Ecto neural progenitor cell (in vitro differentiated cells): Measurements from ENCODE around the gene LELP1.
"Not testable (repeated sequence)": the region's sequence is repeated elsewhere in the genome, so short reads cannot be mapped to it uniquely, and the experiment has no call there.

ENCODE experiments used
- DNase-seq: peaks from one replicate; pipeline ENCODE4 v3.0.0-alpha.2; 2018; ENCODE audit warnings: low spot score

LELP1 gene

DNA sequence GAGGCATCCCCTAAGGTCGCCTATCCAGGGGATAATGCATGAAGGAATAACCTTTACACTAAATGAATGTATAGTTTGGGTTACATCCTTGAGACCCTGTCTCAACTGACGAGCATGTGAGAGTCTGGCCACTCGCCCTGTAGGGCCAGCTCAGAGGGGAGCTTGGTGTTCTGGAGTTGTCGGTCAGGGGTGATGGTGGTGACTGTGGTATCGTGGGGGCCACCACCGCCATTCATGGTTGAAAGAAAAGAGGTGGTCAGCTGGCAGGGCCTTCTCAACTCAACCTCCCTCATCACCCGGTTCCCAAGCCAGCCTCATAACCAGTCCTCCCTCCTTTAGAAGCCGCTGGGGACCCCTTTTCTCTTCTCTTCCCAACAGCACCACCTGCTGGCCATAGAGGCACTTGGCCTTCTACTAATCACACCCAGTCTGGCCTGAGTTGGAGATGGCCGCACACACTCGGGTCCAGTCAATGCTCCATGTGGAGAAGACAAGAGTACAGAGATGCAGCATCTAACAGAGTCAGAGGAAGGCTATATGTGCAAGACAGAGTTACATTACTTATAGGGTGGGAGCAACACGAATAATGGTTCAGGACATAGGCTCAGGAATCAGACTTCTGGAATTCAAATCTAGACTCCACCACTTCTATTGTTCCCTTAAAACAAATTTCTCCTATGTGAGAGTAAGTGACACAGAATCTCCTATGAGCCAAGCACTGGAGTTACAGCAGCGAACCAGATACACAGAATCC is 26.0 kb downstream of the LELP1 start:
- DNase-seq = not testable (repeated sequence)

DNA sequence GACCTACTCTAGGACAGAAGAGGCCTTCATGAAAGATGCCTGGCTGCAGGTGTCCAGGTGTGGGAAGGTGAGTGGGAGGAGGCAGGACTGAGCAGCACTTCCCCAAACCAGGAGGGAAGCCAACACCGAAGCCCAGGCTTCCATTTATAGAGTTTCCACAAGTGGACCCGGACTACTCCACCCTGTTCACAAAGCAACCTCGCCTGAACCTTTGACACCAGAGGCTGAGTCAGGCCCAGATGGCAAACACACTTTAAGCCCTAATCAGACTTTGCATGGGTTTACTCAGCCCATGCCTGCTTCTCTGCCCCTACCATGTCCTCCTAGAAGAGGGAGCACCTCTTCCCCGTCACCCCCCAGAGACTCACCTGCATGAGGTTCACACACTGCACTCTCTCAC is 28.1 kb downstream of the LELP1 start:
- DNase-seq = no peak

DNA sequence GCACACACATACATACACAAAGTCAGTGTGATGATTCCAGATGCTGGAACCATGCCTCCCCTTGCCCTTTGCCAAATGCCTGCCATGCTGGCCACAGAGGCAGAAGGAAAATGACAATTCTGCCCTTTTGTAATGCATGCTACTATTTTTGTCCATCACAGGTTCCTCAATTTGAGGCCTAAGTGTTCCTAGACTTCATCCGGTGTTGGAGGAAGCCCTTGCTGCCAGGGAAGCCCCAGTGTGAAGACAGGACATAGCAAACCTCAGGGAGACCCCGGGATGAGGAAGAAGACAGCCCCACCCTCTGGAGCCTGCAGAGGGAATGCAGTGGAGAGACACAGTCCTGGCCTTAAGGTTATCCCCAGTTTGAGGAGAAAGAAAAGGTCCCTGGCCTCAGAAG is 28.6 kb downstream of the LELP1 start:
- no peak for DNase-seq

DNA sequence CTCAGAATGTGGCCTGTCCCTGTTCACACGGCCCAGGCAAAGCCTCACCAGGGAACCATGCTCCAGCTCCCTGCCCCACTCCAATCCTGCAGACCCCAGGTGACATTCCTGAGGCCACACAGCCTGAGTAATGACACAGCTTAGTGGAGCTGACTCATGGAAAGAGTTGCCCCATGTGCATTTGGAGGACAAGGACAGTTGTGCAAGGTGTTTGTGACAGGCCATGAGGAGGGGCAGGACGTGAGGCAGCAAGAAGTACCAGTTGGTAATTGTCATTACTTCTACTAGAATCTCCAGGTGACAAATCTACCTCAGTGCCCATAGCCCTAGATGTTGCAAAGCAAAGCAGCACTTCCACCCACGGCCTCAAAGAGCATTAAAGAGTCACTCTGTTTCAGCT is 29.3 kb downstream of the LELP1 start:
- no peak for DNase-seq

DNA sequence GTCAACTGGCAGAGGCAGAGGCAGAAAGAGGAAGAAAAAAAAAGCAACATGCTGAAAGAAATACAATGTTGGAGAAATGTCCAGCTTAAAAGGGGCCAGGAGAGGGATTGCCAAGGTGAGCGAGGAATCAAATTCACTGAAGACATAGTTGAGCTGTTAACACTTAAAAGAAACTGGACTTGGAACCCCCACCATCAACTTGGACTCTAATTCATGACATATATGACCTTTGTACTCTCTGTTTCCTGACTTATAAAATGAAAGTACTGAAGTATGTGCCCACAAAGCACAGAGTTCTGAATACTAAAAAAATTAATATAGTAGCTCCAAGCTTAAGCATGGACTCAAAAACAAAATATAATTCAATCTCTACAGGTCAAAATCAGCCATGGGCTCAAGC is 30.2 kb downstream of the LELP1 start:
- DNase-seq = no peak

DNA sequence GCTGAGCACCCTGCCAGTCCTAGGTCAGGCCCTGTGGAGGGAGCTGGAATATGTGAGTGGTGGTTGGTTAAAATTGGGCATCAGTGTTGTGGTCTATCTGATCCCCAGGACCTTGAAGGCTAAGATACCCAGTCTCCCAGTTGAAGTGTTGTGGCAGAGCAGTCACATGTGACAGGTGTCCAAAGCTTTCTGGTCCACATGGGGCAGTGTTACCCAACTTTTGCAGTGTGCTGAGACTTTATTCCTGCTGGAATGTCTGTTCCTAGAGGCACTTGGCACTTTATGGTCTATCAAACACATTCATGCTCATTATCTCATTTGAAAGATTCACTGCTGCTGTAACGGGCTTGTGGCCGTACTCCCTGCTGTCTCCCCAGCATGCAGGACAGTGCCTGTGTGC is 35.3 kb downstream of the LELP1 start:
- DNase-seq = no peak

DNA sequence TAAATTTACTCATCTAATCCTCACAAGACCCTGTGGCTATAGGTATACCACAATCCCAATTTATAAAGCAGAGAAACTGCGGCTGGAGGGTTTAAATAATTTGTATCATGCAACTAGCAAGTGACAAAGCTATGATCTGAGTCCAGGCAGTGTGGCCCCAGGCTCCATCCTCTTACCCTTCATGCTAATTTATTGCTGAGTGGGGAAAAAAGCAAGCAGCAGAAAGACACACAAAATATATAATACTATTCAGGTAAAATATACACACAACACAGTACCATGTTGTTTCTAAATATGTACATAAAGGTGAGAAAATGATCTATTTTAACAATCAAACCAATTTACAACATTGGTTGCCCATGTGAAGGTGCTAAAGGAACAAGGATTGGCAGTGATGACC is 38.9 kb downstream of the LELP1 start:
- DNase-seq = no peak

DNA sequence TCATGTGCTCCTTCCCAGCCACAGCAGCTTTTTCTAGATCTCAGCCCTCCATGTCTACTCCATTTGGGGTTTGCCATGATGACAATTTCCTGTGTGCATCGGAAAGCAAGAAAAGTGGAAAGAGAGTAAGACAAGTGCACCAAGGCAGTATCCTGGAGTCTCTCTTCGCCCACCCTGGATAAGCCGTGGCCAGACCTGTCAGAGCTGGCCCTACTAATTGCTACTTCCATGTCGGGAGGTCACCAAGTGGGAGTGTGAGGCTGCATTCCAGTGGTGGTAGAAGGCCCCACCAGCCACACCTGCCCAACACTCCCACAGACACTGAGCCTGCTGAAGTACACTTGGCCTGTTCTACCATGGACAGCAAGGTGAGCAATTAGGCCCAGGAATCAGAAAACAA is 42.2 kb downstream of the LELP1 start:
- no peak for DNase-seq

DNA sequence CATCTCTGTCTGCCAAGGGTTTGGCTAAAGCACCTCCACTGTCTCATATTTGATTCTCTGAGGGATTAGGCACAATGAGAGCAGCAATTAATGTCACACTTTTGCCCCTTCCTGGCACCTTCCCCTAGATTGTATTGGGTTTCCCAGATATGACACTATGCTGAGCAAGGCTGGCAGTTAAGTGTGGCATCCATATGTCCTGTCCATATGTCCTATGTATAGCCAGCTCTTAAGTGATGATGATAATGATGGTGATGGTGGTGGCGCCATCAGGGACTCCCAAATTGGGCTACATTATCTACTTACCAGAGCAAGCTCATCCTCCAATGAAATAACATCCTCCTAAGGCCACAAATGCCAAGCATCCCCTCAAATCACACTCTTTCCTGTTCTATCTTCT is 42.8 kb downstream of the LELP1 start:
- DNase-seq = no peak

DNA sequence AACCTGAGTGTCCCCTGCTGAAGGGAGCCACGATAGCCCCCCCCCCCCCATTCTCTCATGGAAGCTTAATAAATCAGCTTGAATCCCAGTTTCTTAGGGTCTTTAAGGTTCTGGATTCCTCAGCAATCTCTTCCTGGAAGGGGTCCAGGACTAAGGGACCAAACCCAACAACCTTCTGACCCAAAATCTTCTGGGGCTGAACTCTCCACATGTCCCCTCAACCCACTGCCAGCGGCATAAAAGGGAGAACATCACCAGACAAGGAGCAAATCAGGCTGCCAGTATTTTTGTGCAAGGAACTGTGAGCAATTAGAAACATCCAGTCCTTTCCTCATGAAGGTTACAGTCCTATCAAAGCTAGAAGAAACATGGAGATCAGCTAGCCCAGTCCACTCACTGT is 43.6 kb downstream of the LELP1 start:
- DNase-seq = no peak

DNA sequence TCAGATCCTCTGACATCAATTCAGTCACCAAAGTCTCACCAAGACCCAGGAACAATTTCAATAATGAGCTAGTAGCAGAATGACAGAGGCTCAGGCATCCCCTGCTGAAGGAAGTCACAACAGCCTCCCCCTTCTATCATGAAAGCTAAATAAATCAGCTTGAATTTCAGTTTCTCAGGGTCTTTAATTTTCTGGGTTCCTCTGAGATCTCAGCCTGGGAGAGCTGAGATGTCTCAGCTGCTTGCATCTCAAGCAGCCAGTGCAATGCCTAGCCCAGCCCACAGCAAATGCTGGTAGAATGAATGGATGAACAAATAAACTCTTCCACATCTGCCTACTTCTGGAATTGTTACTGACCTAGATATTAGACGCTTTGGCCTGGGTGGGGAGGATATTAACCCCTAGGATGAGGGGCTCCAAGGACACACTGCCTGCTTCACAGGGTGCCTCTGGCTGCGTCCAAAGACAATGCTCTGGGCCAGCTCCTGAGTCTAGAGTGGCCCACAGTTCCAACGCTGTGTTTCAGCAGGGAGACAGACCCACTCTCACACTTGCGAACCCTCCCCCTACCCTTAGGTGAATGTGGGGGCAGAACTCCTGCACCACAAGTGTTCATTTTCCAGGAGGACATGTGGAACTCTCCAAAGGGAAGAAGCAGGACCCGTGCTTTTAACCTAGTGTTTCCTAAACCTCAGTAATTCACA is 45.1 kb downstream of the LELP1 start:
- no peak for DNase-seq

DNA sequence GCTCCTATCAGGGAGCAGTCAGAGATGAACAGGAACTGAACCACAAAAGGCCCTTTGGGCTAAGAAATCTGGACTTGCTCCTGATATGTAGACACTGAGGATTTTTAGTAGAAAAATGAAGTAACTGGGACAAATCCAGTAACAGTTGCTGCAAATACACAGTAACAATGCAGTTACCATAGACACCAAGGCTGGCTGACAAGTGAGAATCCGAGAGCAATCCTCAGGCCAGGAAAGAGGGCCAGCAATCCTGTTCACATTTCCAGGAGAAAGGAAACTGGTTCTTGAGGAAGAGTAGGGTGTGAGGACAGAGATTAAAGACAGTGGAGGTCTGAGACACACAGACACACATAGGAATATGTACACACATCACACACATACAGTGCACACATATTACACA is 46.9 kb downstream of the LELP1 start:
- DNase-seq = no peak

DNA sequence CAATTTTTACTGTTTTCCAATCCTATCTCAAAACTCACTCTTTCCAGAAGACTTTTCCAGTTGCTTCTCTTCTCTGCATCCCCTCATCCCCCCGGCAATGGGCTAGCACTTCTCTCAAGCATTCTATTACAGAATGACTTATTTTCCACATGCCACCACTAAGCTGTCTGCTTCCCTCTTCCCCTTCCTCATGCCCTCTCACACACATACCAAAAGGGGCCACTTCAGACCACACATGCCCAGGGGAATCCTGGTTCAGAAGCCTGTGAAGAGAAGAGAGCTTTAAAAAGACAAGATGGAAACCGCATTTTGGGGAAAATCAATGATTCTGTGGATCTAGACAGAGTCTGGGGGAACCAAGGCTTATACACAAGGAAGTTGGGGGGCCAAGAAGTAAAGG is 47.9 kb downstream of the LELP1 start:
- no peak for DNase-seq

DNA sequence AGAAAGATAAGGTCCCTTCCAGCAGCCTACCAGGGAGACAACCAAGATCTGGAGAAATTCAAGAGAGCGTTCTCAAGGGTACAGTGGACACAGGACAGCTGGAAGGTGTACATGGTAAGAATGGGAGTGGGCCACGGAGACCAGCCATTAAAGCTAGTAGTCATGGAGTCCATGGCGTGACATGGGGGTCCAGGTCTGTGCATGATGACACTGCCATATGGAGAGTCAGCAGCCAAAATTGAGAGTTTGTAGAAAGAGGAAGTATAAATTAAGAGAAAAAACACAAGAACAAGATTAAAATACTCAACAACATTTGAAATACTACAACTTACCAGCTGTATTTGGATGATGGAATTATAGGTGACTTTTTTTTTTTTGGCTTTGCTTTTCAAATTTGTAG is 48.3 kb downstream of the LELP1 start:
- DNase-seq = no peak

DNA sequence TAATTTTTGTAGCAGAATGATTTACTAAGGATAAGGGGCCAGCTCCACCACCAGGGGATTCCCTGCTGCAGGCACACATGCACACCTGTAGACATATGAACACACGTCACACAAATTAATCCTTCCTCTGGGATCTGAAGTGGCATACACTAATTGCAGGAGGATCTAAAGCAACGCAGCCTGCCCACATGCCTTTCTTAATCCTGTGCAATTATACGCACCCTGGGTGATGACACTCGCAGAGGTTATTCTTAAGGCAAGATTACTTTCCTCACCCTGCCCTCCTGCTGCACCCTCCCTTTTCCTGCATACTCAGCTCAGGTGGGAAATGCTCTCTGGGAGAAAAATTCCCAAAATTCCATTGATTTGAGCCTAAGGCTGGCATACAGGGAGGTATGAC is 48.8 kb downstream of the LELP1 start:
- no peak for DNase-seq

DNA sequence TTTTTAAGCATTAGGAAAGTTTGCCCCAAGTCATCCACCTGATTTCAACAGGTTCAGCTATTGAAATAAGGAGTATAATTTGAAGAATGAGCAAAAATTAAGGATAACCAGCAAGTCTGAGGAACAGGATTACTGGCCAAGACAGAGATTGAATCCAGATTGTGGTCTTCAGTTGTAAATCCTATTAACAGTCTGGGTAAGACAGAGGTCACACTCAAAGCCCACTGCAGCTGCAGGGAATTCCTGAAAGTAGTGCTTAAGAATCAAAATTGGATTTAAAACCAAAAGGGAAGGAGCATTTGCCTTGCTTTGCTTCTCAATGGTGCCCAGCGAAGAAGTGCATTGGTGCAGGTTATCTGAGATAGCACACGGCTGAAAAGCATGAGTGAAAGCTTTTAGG is 49.8 kb downstream of the LELP1 start:
- no peak for DNase-seq

DNA sequence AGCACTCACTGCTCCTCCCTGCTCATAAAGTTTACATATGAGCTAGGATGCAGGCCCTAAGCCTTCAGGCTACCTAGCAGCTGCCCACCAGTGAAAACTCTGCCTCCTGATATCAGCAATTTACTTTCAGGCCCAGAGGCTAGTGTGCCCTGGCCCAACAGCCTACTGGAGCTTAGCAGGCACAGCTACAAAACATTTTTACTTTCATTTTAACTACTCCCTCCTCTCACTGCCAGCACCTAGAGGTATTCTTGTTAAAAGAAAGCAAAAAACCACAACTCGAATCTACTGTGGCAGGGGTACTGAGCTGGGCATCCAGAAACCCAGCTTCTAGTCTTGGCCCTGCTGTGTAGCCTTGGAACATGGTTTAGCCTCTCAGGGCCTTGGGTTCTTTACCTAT is 50.5 kb downstream of the LELP1 start:
- DNase-seq = no peak
